Measurements from ENCODE around the gene GRAMD2A.

- no peak for TF ChIP-seq POLR2A (IDR thresholded peaks at IDR 0.05)
- TF ChIP-seq, protein P1, sequence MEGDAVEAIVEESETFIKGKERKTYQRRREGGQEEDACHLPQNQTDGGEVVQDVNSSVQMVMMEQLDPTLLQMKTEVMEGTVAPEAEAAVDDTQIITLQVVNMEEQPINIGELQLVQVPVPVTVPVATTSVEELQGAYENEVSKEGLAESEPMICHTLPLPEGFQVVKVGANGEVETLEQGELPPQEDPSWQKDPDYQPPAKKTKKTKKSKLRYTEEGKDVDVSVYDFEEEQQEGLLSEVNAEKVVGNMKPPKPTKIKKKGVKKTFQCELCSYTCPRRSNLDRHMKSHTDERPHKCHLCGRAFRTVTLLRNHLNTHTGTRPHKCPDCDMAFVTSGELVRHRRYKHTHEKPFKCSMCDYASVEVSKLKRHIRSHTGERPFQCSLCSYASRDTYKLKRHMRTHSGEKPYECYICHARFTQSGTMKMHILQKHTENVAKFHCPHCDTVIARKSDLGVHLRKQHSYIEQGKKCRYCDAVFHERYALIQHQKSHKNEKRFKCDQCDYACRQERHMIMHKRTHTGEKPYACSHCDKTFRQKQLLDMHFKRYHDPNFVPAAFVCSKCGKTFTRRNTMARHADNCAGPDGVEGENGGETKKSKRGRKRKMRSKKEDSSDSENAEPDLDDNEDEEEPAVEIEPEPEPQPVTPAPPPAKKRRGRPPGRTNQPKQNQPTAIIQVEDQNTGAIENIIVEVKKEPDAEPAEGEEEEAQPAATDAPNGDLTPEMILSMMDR (IDR thresholded peaks at IDR 0.05): no peak
These were observed 15.3 kb downstream of the GRAMD2A start for GRCh38 chr15:72182244-72182643.

Data from tibial nerve (tissue), 3 donors.